CD4-positive, alpha-beta T cell treated with Interleukin-15 for 4 hours (primary cell): ENCODE measurements around the gene TMEM213.
"Not testable (repeated sequence)": the region's sequence is repeated elsewhere in the genome, so short reads cannot be mapped to it uniquely, and the experiment has no call there.

Experiments
- DNase-seq: peaks from one replicate; pipeline ENCODE4 v3.0.0-alpha.2; 2020; ENCODE audit warnings: low spot score

Gene TMEM213

DNA sequence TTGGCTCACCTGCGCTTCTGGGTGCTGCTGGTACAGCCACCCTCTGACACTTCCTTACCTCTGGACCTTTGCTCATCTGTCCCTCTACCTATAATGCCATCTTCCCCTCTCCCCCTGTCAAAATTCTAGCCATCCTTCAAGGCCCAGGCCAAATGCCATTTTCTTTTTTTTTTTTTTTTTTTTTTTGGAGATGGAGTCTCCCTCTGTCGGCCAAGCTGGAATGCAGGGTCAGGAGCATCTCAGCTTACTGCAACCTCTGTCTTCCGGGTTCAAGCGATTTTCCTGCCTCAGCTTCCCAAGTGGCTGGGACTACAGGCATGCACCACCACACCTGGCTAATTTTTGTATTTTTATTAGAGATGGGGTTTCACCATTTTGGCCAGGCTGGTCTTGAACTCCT, 748 bp upstream of the TMEM213 start:
- not testable (repeated sequence) for DNase-seq

DNA sequence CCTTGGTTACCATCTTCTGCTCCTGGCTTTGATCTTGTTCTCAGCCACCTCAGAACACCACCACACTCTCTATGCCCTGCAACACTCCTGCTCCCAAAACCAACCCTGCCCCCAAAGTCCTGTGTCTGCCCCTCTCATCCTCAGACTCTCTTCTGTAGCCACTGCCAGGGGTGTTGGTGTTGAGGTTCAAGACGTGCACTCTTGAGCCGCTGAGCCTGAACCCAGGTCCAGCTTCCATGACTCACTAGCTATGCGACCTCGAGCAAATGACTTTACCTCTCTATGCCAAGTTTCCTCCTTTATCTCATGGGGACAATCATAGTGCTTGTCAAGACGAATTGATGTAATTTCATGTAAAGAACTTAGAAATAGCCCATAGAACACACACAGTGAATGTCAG, 1.0 kb downstream of the TMEM213 start:
- no peak for DNase-seq

DNA sequence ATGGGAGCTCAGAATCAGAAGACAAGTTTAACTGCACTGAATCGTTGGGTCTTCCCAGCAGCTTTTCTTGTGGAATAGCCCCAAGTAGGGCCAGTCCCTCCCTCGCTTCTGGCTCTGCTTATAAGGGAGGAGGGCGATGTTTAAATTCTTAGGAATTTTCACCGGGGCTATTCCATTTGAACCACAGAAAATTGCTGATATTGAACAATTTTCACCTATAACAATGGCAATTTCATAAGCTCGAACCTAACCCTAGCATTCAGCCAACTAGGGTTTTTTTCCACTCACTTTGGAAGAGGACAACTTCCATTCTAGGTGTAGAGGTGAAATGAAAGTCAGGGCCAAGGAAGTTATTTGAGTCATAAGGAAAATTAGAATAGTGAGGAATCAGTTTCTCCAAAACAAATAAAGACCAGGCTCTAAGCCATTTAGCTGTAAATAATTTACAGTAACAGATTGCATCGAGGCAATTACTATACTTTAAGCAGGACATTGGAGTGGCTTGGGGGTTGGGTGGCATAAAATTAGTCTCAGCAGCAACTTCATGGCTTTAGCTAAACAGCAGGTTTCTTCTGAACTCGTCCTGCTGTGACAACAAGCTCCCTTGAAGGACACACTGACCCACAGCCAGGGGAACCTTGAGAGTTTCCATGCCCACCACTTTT, 1.7 kb downstream of the TMEM213 start:
- no peak for DNase-seq

DNA sequence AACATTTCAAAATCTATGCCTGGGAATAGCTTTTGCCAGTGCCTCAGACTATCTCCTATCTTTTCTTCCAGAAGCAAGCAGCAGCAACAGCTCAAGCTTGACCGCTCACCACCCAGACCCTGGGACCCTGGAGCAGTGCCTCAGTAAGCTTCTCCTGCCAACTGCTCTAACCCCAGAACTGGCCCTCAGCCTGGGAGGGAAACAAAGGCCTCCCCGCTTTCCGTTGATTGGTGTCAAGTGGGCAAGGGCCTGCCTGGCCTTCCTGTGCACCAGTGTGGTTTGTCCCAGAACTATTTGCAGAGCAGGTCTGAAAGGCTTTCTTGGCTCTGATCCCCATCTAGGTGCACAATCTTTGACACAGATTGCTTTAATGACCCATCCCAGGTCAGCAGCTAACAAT, 3.5 kb downstream of the TMEM213 start:
- no peak for DNase-seq

DNA sequence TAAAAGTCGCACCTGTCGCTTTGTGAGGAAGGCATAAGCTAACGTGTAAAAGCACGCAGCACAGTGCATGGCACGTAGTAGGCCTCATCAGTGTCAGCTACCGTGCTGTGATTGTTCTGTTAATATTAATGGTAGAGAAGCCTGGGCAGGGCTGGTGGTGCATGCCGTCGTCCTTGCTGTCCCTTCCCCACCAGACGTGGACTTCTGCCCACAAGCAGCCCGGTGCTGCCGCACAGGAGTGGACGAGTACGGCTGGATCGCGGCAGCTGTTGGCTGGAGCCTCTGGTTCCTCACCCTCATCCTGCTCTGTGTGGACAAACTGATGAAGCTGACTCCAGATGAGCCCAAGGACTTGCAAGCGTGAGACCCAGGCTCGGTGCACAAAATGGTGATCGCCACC, 4.9 kb downstream of the TMEM213 start:
- no peak for DNase-seq

DNA sequence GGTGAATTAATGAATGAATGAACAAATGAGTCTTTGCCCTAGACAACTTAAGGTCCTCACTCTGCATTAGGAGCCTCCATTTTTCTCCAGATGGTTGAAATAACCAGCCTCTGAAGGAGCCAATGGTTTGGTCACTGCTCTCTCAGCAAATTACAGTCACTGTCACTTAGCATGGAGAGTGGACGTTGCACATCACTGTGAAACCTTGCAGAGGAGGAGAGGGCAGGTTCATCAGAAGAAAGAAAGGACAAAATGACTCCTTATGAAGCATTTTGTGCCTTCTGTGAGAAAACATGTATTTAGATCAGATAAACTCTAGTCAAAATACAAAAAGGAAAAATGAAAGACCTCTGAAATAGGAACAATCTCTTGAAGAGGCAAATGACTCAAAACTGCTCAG, 6.8 kb downstream of the TMEM213 start:
- DNase-seq = no peak

DNA sequence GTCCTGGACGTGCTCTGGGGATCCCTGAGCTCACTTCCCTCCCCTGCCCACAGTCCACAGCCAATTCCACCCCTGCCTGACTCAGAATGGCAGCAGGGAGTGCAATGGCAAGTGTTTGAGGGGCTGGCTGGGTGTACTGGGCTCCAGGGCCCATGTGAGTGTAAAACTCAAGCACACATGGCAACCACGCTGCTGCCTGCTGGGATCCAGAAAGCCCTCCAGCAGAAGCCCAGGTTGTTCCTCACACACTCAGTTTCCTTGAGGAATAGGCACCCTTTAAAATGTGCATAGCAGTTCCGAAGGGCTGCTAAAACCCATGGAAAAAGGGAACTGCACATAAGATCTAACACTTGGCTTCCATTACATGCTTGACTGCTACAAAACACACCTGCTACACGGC, 11.6 kb downstream of the TMEM213 start:
- no peak for DNase-seq

DNA sequence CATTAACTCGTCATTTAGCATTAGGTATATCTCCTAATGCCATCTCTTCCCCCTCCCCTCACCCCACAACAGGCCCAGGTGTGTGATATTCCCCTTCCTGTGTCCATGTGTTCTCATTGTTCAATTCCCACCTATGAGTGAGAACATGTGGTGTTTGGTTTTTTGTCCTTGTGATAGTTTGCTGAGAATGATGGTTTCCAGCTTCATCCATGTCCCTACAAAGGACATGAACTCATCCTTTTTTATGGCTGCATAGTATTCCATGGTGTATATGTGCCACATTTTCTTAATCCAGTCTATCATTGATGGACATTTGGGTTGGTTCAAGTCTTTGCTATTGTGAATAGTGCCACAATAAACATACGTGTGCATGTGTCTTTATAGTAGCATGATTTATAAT, 13.5 kb downstream of the TMEM213 start:
- not testable (repeated sequence) for DNase-seq

DNA sequence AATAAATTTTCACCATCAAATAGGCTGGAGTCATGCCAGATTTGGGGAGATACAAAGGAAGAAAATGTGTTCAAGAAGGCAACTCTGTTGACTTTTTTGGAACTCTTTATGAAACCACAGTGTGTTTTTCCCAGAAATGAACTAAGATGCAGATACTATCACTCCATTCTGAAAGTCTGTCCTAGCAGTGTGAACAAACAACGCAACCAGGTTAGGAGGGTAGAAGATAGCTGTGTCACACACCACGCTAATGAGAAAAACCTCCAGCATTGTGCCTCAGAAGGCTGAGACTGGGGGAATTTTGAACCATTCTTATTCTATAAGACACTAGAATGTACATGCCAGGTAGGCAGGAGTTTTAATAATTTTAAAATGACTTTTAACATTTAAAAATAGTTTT, 16.2 kb downstream of the TMEM213 start:
- no peak for DNase-seq

DNA sequence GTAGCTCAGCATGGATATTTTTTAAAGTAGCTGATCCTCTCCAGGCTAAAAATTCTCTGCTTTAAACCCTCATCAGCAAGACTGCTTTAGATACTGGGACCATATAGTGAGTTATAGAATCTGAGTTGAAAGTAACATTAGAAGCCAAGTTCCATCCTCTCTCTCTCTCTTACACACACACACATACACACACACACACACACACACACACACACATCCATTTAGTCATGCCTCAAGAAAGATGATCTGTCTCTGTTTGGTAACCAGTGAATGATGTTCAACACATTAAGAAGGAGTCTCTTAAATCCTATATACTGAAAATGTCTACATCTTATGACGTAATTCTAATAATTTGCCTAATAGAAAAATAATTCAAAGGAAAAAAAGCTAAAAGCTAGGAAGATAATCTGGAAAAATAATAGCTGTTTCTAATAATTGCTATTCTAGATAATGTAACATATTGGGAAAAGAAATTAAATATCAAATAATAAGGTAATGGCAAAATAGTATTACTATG, 17.1 kb downstream of the TMEM213 start:
- DNase-seq = no peak

DNA sequence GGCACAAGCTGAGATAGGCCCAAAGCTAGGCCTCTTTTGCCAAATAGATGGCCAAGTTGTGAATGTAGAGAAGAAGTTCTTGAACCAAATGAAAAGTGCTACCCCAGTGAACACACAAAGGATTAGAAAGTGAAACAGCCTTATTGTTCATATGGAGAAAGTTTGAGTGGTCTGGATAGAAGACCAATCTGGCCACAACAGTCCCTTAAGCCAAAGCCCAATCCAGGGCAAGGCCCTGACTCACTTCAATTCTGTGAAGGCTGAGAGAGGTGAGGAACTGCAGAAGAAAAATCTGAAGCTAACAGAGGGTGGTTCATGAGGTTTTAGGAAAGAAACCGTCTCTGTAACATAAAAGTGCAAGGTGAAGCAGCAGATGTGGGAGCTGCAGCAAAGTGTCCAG, 18.9 kb downstream of the TMEM213 start:
- no peak for DNase-seq

DNA sequence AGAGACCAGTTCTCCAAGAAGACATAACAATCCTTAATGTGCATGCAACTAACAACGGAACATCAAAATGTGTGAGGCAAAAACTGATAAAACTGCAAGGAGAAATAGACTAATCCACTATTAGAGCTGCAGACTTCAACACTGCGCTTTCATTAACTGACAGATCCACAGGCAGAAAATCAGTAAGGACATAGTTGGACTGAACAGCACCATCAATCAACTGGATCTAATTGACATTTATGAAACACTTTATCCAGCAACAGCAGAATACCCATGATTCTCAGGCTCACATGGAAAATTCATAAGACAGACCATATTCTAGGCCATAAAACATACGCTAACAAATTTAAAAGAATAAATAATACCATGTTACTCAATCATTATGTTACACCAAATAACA, 21.8 kb downstream of the TMEM213 start:
- DNase-seq = no peak

DNA sequence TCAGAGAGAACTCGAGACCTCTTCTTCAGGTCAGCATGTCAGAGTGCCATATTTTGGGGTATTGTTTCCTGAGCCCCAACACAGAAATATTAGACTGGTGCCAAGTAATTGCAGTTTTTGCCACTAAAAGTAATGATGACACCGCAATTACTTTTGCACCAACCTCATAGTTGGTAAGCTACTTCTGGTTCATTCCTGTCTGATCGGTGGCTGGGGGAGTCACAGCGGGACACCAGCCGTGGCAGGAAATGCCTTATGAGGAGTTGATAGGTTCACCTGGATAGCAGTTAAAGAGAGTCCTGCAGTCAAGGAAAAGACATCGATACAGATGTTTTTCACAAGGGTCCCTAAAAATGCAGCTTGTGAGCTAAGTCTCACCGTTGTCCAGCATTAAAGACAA, 24.1 kb downstream of the TMEM213 start:
- no peak for DNase-seq

DNA sequence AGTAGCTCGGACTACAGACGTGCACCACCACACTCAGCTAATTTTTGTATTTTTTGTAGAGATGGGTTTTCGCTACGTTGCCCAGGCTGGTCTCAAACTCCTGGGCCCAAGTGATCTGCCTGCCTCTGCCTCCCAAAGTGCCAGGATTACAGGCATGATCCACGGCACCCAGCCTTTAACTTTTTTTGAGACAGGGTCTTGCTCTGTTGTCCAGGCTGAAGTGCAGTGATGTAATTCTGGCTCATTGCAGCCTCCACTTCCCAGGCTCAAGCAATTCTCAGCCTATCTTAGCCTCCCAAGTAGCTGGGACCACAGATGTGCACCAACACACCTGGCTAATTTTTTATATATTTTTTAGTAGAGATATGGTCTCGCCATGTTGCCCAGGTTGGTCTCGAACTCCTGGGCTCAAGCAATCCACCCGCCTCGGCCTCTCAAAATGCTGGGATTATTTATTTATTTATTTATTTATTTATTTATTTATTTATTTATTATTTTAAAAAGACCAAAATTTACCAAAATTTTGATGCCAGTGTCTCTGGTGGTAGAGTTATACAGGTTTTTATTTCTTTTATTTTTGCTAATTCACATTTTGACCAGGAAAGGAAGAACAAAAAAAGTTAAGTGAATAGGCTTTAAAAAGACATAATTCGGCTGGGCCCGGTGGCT, 25.2 kb downstream of the TMEM213 start:
- DNase-seq = no peak

DNA sequence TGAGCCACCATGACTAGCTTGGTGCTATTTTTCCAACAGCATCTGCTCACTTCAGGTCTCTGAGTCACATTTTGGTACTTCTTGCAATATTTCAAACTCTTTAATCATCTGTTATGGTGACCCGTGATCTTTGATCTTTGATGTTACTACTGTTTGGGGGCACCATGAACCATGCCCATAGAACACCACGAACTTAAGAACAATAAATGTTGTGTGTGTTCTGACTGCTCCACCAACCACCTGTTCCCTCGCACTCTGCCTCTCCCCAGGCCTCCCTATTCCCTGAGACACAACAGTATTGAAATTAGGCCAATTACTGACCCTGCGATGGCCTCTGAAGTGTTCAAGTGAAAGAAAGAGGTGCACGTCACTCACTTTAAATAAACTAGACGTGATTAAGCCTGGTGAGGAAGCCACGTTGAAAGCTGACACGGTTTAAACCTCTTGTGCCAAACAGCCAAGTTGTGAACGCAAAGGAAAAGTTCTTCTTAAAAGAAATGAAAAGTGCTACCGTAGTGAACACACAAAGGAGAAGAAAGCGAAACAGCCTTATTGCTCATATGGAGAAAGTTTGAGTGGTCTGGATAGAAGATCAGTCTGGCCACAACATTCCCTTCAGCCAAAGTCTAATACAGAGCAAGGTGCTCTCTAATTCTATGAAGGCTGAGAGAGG, 27.4 kb downstream of the TMEM213 start:
- no peak for DNase-seq

DNA sequence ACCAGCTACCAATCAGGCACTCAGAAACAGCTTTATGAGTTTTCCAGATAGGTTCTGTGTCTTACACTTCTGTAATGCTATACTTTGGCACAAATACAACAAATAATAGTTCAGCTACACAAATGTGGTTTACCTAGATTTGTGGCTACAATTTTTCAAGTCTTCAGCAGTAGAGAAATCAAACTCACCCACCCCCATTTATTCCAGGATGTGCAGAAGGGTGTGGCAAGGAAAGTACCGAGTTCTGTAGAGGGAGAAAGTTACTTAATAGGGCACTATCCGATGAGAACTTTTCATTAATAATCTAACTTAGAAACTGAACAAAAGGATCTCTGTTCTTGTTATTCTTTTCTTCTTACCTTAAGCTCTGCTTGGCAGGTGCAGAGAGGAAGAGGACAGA, 30.5 kb downstream of the TMEM213 start:
- DNase-seq = no peak

DNA sequence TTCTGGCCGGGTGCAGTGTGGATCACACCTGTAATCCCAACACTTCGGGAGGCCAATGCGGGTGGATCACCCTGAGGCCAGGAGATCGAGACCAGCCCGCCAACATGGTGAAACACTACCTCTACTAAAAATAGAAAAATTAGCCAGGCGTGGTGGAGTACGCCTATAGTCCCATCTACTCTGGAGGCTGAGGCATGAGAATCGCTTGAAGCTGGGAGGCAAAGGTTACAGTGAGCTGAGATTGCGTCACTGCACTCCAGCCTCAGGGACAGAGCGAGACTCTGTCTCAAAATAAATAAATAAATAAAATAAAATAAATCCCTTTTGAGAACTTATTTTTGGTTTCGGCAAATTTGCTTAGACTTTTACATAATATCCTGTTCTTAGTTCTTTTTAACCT, 31.5 kb downstream of the TMEM213 start:
- no peak for DNase-seq

DNA sequence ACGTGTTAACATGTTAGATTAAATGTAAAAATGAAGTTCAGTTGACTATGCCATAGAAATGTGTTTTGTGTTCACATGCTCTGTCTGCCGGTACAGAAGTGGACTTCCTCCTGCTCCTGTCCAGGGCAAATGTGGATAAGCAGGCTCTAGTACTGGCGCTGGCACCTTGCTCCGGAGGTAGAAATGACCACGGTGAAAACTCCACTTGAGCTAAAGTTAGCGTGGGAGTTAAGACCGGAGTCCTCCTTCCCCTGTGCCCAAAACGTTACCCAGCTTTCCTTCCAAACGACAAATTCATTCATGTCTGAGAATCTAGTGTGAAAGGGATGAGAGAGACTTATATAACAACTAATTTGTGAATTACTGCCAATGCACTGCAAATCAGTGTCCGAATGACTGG, 35.2 kb downstream of the TMEM213 start:
- DNase-seq = no peak

DNA sequence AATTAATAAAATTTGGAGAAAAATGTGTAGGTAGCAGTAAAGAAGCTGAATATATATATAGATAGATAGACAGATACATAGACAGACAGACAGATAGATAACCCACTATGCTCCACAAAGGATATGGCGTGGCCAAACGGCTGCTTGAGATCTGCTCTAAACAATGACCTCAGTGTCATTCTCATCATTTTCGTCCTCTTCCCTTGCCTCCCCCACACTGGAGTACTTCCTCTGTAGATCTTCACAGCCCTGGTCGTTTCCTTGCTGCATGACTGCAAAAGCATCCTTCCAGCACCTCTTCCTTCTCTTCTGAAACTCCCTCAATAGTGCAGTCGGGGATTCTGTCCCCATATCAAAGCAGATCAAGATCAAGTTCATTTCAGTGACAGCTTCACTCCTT, 35.8 kb downstream of the TMEM213 start:
- DNase-seq = no peak

DNA sequence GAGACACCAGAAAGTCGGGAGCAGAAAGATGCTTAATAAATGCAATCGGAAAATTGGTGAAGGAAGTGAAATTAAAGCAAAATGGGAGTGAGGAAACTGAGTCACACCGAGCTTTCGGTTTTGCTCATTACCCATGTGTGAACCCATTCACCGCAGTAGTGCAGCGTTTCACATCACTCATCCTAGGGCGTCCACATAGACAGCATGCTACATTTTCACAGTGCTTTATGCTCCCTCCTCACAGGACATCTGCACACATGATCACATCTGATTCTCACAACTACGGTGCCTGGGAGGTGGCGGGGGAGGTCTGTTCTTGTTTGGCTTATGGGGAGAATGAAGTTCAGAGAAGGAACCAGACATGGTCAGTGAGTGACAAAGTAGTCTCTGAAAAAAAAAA, 36.8 kb downstream of the TMEM213 start:
- no peak for DNase-seq

DNA sequence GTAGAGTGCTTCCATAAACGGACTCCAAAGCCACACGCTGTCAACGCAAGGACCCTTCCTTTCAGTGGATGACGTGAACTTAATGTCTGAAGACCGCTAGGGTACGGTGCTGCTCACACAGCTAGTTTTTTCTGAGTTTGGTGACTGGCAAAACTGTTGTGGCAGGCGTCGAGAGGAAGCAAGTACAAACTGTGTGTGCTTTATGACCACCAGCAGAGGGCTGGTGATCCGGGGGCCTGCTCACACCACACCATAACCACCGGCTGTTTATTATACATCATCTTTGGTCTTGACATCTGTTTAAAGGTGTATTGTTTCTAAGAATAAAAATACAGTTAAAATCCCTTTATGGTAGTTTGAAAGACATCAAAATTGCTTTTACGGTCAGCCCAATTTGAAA, 37.3 kb downstream of the TMEM213 start:
- no peak for DNase-seq

DNA sequence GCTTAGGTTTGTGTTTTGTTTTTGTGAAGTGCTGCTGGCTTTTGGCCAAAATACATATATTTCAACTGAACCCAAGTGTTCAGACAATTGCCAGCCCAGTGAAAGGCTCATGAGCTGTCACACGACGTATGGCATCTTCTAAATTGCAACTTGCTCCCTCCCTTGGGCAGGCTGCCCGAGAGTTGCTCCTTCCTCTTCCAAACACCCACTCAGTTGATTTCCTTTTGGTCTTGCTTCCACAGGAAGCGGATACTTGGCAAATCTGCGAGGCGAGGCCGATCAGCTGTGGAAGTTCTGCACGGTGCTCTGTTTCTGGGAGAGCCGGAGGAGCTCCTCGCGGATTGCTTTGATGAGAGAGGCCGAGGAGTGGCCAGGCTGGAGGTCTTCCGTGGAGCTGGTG, 39.8 kb downstream of the TMEM213 start:
- no peak for DNase-seq

DNA sequence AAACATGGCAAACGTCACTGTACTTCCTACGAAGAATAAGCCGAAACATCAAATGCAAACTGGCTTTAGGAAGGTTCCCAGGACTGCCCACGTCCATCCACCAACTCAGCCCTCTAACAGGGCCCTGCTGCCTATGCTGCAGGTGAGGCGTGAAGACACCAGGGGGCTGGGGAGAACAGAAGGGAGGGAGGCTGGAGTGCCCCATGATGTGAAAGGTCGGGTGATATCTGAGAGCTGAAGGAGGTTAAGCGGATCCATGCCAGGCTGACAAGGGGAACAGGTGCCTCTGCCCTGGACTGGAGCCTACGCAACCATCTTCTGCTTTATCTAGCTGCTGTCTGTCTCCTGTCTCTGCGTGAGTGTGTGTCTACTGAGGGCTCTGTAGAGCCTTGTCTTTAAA, 40.4 kb downstream of the TMEM213 start:
- no peak for DNase-seq
